Measurements from ENCODE around the gene ORM2.

DNA sequence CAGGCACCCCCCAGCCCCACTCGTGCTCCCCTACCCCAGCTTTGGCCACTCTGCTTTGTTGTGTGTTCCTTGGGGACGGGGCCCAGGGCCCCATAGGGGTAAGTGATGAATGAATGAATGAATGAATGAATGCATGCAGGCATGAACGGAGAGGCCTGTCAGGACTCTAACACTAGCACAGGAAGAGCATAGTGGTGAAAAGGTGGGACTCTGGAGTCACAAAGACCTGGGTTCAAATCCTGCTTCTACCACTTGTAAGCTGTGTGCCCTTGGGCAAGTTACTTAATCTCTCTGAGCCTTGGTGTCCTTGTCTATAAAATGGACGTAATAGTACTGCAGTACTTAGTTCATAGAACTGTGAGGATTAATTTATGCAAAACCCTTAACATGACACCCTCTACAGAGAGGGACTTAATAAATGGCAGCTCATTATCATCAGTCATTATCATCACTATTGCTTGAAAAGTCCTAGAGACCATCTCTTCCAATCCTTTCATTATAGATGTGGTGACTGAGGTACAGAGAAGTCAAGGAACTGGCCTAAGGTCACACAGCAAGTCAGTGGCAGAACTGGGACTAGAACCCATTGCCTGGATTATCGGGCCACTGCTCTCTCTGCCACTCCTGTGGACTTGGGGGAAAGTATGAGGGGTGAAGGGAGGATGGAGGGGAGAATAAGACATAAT is 13.2 kb downstream of the ORM2 start:
- TF ChIP-seq, protein P1, sequence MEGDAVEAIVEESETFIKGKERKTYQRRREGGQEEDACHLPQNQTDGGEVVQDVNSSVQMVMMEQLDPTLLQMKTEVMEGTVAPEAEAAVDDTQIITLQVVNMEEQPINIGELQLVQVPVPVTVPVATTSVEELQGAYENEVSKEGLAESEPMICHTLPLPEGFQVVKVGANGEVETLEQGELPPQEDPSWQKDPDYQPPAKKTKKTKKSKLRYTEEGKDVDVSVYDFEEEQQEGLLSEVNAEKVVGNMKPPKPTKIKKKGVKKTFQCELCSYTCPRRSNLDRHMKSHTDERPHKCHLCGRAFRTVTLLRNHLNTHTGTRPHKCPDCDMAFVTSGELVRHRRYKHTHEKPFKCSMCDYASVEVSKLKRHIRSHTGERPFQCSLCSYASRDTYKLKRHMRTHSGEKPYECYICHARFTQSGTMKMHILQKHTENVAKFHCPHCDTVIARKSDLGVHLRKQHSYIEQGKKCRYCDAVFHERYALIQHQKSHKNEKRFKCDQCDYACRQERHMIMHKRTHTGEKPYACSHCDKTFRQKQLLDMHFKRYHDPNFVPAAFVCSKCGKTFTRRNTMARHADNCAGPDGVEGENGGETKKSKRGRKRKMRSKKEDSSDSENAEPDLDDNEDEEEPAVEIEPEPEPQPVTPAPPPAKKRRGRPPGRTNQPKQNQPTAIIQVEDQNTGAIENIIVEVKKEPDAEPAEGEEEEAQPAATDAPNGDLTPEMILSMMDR (IDR thresholded peaks at IDR 0.05 in 2 of 3, conservative IDR thresholded peaks at IDR 0.05 in 1 of 3; ENCODE audit: borderline replicate concordance in 1 of 3, insufficient read depth in 1 of 3, low read depth in 2 of 3, low read length in 2 of 3) = no peak
- TF ChIP-seq SP1 (IDR thresholded peaks at IDR 0.05; ENCODE audit: low read depth) (no peak), POLR2AphosphoS5 (IDR thresholded peaks at IDR 0.05; ENCODE audit: low read depth, low read length) (no peak), EZH2phosphoT487 (IDR thresholded peaks at IDR 0.05; ENCODE audit: borderline replicate concordance) (no peak), POLR2A (IDR thresholded peaks at IDR 0.05; ENCODE audit: borderline replicate concordance, extremely low read depth, insufficient read depth, insufficient read length) (no peak), RAD21 (IDR thresholded peaks at IDR 0.05; ENCODE audit: low read depth) (no peak), ZNF274 (IDR thresholded peaks at IDR 0.05; ENCODE audit: low read depth, low read length) (no peak), SRF (IDR thresholded peaks at IDR 0.05; ENCODE audit: low read depth) (no peak), YY1 (IDR thresholded peaks at IDR 0.05; ENCODE audit: extremely low read depth, insufficient replicate concordance, low read depth, low read length) (no peak), ZFX (IDR thresholded peaks at IDR 0.05) (no peak), JUND (IDR thresholded peaks at IDR 0.05) (no peak), EZH2 (IDR thresholded peaks at IDR 0.05) (no peak)
- TF ChIP-seq, protein P2, sequence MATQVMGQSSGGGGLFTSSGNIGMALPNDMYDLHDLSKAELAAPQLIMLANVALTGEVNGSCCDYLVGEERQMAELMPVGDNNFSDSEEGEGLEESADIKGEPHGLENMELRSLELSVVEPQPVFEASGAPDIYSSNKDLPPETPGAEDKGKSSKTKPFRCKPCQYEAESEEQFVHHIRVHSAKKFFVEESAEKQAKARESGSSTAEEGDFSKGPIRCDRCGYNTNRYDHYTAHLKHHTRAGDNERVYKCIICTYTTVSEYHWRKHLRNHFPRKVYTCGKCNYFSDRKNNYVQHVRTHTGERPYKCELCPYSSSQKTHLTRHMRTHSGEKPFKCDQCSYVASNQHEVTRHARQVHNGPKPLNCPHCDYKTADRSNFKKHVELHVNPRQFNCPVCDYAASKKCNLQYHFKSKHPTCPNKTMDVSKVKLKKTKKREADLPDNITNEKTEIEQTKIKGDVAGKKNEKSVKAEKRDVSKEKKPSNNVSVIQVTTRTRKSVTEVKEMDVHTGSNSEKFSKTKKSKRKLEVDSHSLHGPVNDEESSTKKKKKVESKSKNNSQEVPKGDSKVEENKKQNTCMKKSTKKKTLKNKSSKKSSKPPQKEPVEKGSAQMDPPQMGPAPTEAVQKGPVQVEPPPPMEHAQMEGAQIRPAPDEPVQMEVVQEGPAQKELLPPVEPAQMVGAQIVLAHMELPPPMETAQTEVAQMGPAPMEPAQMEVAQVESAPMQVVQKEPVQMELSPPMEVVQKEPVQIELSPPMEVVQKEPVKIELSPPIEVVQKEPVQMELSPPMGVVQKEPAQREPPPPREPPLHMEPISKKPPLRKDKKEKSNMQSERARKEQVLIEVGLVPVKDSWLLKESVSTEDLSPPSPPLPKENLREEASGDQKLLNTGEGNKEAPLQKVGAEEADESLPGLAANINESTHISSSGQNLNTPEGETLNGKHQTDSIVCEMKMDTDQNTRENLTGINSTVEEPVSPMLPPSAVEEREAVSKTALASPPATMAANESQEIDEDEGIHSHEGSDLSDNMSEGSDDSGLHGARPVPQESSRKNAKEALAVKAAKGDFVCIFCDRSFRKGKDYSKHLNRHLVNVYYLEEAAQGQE (IDR thresholded peaks at IDR 0.05; ENCODE audit: low read depth) = no peak
- TF ChIP-seq, protein P3, sequence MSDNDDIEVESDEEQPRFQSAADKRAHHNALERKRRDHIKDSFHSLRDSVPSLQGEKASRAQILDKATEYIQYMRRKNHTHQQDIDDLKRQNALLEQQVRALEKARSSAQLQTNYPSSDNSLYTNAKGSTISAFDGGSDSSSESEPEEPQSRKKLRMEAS (IDR thresholded peaks at IDR 0.05) = no peak
